G401.6 (cell line): ENCODE measurements around the gene CCDC13.

Experiments
- FAIRE-seq: peaks from 2 replicates; lab custom pipeline; 2012; peaks lifted over from hg19 to GRCh38; lab: Jason Lieb, UNC

Gene CCDC13

DNA sequence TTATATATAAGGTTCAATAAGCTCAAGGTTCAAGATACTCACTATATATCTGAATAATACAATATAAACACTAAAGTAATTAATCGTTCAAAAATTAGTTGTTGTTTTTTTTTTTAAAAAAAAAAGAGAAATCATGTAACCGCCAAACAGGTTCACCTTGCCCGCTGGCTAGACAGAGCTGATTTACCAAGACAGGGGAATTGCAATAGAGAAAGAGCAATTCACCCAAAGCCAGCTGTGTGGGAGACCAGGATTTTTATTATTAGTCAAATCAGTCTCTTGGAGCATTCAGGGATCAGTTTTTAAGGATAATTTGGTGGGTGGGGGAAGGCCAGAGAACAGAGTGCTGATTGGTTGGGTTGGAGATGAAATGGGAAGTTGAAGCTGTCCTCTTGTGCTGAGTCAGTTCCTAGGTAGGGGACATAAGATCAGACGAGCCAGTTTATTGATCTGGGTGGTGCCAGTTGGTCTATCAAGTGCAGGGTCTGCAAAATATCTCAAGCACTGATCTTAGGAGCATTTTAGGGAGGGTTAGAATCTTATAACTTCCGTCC is 23.4 kb upstream of the CCDC13 start:
- FAIRE-seq, result no peak

- no peak for FAIRE-seq
Measured at GRCh38 chr3:42795621-42796181, 22.6 kb upstream of the CCDC13 start.

DNA sequence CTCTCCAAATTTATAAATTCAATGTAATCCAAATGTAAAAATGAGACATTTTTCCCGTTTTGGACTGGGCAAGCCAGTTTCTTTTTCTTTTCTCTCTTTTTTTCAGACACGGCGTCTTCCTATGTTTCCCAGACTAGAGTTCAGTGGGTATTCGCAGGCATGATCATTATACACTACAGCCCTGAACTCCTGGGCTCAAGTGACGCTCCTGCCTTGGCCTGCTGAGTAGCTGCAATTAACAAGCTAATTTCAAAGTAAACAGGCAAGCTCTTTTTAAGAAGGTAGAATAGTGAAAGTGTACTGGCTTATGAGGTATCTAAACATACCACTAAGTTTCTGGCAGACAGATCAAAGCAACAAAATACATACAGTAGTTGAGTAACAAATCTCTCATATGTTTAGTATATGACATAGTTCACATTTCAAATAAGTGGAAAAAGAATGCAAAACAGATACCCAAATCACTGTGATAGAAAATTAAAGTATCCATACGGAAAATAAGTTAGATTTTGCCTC is 17.7 kb upstream of the CCDC13 start:
- FAIRE-seq, result no peak

- no peak for FAIRE-seq
Measured at GRCh38 chr3:42786631-42787030, 13.6 kb upstream of the CCDC13 start.

DNA sequence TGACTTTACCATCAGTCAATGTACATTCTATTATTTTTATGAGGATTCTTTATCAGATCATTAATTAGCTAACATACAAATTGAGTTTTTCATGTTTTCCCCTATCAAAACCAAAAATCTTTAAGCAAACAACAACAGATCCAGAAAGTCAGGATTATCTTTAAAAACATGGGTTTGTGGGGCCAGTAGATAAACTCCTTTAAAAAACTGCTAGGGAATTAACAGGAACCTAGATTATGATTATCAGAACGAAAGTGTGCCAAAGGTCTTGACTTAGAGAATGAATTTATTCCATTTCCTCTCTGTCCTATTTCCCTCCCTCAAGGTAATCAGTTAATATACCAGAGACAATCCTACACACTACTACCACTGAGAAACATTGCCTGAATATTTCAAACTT is 13.2 kb upstream of the CCDC13 start:
- FAIRE-seq, result no peak

DNA sequence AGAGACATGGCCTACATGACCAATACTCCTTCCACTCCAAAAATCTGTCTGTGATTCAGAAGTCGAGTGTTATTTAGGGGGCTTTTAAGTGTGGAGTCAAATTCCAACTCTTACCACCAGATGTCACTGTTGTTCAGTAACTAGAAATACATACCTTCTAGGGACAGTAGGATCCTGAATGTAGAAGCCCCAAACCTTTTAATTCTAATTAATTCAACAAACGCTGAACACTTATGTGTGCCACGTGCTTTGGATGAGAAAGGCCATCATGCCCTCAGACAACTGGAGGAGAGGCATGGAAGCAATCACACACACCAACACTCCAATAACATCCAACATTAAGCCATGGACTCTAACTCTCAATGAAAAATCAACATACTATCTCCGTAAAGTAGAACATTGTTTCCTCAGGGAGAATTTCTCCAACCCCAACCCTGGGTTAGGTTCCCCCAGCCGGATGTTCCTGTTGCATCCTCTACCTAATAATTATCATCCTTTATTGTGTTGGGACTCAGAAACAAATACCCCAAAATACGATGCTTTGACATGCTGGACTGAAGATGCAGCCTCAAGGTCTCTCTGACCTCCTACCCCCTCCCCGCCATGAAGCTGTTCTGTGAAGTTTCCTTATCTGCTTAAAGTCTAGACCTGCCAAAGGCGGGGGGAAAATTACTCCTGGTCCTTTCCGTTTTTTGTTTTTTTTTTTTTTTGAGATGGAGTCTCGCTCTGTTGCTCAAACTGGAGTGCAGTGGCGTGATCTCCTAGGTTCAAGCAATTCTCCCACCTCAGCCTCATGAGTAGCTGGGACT is 8.0 kb upstream of the CCDC13 start:
- peak; percentile 68 for FAIRE-seq

DNA sequence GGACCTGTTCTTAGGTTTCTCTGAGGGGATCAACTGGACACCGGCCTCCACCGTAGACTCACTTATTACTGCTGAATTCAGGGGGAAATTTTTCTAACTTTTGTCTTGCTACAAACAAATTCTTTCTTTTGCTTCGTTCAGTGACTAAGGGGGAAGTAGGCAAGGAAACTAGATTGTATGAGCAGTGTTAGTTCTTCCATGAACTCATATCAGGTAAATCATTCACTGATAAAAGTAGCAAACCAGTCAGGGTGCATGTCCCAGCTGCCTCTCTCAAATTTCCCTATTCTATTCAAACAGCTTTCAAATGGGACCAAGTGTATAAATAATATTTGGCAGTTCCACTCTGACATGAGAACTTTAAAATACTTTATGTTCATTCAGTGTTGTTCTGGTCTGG is 7.3 kb upstream of the CCDC13 start:
- no peak for FAIRE-seq

- FAIRE-seq, result no peak
Measured at GRCh38 chr3:42778644-42779043, 5.6 kb upstream of the CCDC13 start.

DNA sequence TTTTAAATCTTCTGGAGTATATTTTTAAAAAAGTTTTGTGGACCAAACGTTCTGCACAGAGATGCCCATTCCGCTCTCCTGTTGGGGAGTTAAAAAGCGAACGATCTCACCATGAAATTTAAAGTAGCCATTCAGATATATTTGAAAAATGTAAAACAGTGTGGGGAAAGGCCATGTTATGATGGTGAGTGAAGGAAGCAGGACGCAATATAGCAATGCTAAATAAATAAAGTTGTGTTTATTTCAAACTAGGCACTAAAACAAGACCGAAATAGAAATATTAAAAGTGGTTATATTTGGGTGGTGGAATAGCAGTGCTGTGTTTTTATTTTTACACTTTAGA is 327 bp upstream of the CCDC13 start:
- no peak for FAIRE-seq

- FAIRE-seq, result no peak
Measured at GRCh38 chr3:42771271-42771670, 1.8 kb downstream of the CCDC13 start.

GRCh38 chr3:42769477-42770131 is 3.4 kb downstream of the CCDC13 start:
- no peak for FAIRE-seq

- no peak for FAIRE-seq
Measured at GRCh38 chr3:42764561-42765295, 8.3 kb downstream of the CCDC13 start.

GRCh38 chr3:42764115-42764514 is 8.9 kb downstream of the CCDC13 start:
- no peak for FAIRE-seq

GRCh38 chr3:42763021-42763420 is 10.0 kb downstream of the CCDC13 start:
- no peak for FAIRE-seq

DNA sequence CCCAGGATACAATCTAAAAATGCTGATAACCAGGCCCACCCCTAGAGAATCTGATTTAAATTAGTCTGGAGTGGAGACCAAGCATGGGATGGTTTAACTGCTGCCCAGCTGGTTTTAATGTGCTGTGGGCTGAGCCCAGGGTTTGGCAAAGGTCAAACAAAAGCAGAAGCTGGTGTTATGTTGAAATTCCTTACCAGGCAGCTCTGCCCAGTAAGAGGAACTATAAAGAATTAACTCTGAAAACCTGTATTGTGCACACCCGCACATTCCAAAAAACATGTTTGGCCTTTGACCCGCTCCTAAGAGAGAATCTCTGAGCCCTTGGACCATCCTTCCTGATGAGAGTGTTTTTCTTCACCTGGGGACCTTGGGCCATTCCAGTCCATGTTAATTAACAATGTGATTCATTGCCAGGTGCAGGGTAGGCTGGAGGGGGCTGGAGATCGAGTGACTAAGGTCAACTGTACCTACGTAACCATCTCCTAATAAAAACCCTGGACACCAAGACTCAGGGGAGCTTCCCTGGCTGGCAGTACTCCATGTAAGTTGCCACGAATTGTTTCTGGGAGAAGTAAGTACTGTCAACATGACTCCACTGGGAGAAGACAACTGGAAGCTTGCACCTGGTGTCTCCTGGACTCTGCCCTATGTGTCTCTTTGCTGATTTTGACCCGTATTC is 10.9 kb downstream of the CCDC13 start:
- FAIRE-seq, result no peak

DNA sequence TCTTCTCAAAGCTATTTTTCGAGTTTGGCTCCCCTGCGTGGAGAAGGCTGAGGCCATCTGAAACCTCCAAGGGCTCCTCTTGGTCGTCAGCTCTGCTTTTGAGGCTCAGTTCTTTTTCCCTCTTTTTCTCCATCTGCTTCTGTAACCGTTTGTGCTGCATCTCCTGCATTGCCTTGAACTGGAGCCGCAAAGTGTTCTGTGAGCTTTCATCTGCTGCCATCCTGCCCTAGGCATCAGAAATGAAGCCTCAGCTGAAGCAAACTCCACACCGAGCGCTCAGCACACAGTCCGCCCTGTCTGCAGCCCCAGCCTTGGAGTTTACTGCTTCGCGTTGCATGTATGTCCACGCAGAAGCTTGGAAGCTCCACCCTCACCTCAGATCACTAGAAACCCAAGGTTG is 14.9 kb downstream of the CCDC13 start:
- FAIRE-seq, result no peak

DNA sequence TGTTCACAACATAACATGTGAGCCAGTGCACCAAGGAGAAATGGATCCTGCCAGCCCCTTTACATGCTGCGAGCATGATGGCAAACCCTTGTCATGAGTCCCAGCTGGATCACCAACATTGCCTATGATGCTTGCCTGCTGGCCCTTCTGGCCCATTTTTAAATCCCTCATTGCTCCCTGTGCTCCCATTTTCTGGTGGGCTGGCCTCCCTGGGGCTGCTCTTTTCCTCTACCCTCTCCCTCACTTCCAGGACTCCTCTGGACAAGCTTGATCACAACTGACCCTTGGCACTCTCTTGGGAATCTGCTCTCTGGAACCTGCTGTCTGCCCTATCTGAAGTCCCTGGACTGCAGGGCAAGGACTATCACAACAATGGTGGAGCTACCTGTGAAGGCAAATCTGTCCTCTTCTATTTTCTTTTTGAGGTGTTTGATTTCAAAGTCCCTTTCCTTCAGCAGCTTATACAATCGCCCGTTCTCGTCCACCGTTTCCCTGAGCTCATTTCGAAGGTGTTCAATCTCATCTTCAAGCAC is 16.3 kb downstream of the CCDC13 start:
- FAIRE-seq, result no peak

- FAIRE-seq, result no peak
Measured at GRCh38 chr3:42755681-42756578, 17.1 kb downstream of the CCDC13 start.

DNA sequence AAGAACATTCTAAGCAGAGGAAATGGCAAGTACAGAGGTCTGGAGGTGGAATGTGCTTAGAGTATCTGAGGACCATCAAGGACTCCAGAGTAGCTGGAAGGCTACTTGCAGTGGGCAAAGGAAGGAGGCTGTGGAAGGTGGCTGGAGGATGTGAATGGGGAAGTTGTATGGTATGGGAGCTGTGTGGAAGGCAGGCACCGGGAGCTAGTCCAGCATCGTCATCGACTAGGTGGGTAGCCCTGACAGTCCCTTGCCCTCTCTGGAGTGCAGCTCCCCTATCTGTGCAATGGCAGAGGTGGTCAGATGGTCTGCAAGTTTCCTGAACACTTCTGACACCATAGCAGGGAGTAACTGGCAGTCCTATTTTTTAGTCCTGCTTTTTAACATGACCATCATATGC is 19.3 kb downstream of the CCDC13 start:
- no peak for FAIRE-seq

GRCh38 chr3:42752961-42753360 is 20.1 kb downstream of the CCDC13 start:
- no peak for FAIRE-seq

- no peak for FAIRE-seq
Measured at GRCh38 chr3:42752441-42752840, 20.6 kb downstream of the CCDC13 start.
